Endothelial cell of umbilical vein (primary cell): ENCODE results near the gene GAS2L3. TPM values are rescaled to one million over a fixed set of nuclear protein-coding genes. Genes with fewer than 3 reads are reported as not detected.

Experiments used
- BruUV-seq: library from RNA; stranded (reverse); fragments of 400-500 nt; replicated peaks from 2 replicates; lab custom pipeline; 2021; lab: Mats Ljungman, UMichigan
- CTCF ChIA-PET: fragments of 300-600, 350-600 bp; sonication (Branson Sonifier 250); formaldehyde crosslinking; loops from one replicate; lab custom pipeline; 2021; ENCODE audit warnings: antibody characterized with exemption, inconsistent platforms; lab: Charles Lee
- POLR2A ChIA-PET: fragments of 300-600, 350-600 bp; sonication (Branson Sonifier 250); formaldehyde crosslinking; loops from one replicate; lab custom pipeline; 2021; ENCODE audit warnings: antibody characterized with exemption, inconsistent platforms; lab: Charles Lee
- DNase-seq: peaks from one replicate; pipeline ENCODE4 v3.0.0-alpha.2; 2011; ENCODE audit warnings: low read depth, low spot score
- FAIRE-seq: peaks from 2 replicates; lab custom pipeline; 2011; peaks lifted over from hg19 to GRCh38; lab: Jason Lieb, UNC
- H2AFZ ChIP-seq: 2 replicates; pipeline ENCODE4 v1.6.0; 2012; ENCODE audit warnings: low read depth, low read length, control low read depth, inconsistent platforms
- H3K27ac ChIP-seq: 2 replicates; pipeline ENCODE4 v1.5.1; 2011; ENCODE audit warnings: low read depth, mild to moderate bottlenecking, control low read depth, low read length, moderate library complexity; ENCODE audit not compliant: insufficient read depth
- H3K27me3 ChIP-seq, 2 experiments: 2 replicates each; pipeline versions ENCODE4 v1.6.0 to v1.6.1; 2011; ENCODE audit warnings: low read length in 2 of 2, mixed read lengths in 1 of 2; ENCODE audit not compliant: control insufficient read depth in 2 of 2, insufficient read depth in 2 of 2
- H3K36me3 ChIP-seq, 2 experiments: 2 replicates in 1 of 2; 3 replicates in 1 of 2; pipeline ENCODE4 v1.5.1; 2011; ENCODE audit warnings: low read length in 2 of 2, mild to moderate bottlenecking in 1 of 2, moderate library complexity in 1 of 2; ENCODE audit not compliant: control insufficient read depth in 2 of 2, insufficient read depth in 2 of 2; ENCODE audit errors: extremely low read depth in 1 of 2
- H3K4me1 ChIP-seq: 3 replicates; pipeline ENCODE4 v1.5.1; 2011; ENCODE audit warnings: mild to moderate bottlenecking, low read length; ENCODE audit not compliant: control insufficient read depth, insufficient read depth; ENCODE audit errors: extremely low read depth
- H3K4me2 ChIP-seq: 2 replicates; pipeline ENCODE4 v1.6.1; 2011; ENCODE audit warnings: low read length, control low read depth, mixed read lengths; ENCODE audit not compliant: insufficient read depth
- H3K4me3 ChIP-seq, 3 experiments: fragments of 200-600 bp in 1 of 3; sonication (generic), shearing (Covaris generic) in 1 of 3; replicated peaks in 1 of 3; 2 replicates each; pipeline ENCODE4 v1.5.1; 2011 to 2016; ENCODE audit warnings: control low read depth in 3 of 3, low read length in 3 of 3, mild to moderate bottlenecking in 2 of 3, inconsistent platforms in 1 of 3, low read depth in 1 of 3, moderate library complexity in 1 of 3; ENCODE audit not compliant: insufficient read depth in 1 of 3
- H3K79me2 ChIP-seq: 2 replicates; pipeline ENCODE4 v1.6.0; 2012; ENCODE audit warnings: low read length, inconsistent platforms; ENCODE audit not compliant: control insufficient read depth, insufficient read depth
- H3K9ac ChIP-seq: replicated peaks from 2 replicates; pipeline ENCODE3; 2011; ENCODE audit warnings: low read length, control low read depth; ENCODE audit not compliant: insufficient read depth; ENCODE audit errors: extremely low read depth
- H3K9me1 ChIP-seq: replicated peaks from 3 replicates; pipeline ENCODE4 v1.6.0; 2011; ENCODE audit warnings: mild to moderate bottlenecking, low read length; ENCODE audit not compliant: control insufficient read depth, insufficient read depth; ENCODE audit errors: extremely low read depth
- H3K9me3 ChIP-seq: replicated peaks from 2 replicates; pipeline ENCODE4 v1.5.1; 2012; ENCODE audit warnings: low read length, inconsistent platforms; ENCODE audit not compliant: control insufficient read depth, insufficient read depth
- H4K20me1 ChIP-seq: replicated peaks from 2 replicates; pipeline ENCODE3; 2011; ENCODE audit warnings: mild to moderate bottlenecking, low read length; ENCODE audit not compliant: control insufficient read depth, insufficient read depth; ENCODE audit errors: extremely low read depth
- CTCF ChIP-seq, 2 donors: IDR thresholded peaks; 1 replicate in 1 of 2; 2 replicates in 1 of 2; pipeline ENCODE4 v1.5.1; 2011; ENCODE audit warnings: low read length in 2 of 2, mild to moderate bottlenecking in 2 of 2, moderate library complexity in 2 of 2, control low read depth in 1 of 2, inconsistent platforms in 1 of 2, low read depth in 1 of 2; ENCODE audit not compliant: insufficient read depth in 1 of 2; ENCODE audit errors: extremely low read depth in 1 of 2
- EZH2 ChIP-seq: IDR thresholded peaks from 2 replicates; pipeline ENCODE4 v1.6.1; 2012; ENCODE audit warnings: borderline replicate concordance, low read depth, mild to moderate bottlenecking, moderate library complexity, low read length, inconsistent platforms; ENCODE audit not compliant: severe bottlenecking
- FOS ChIP-seq: IDR thresholded peaks from 2 replicates; pipeline ENCODE4 v1.6.1; 2011; ENCODE audit warnings: mild to moderate bottlenecking, low read length, moderate library complexity, borderline replicate concordance; ENCODE audit not compliant: insufficient read depth
- JUN ChIP-seq: IDR thresholded peaks from 2 replicates; pipeline ENCODE4 v1.6.1; 2011; ENCODE audit warnings: borderline replicate concordance, low read depth; ENCODE audit not compliant: insufficient read length, insufficient read depth
- MYC ChIP-seq: IDR thresholded peaks from one replicate; pipeline ENCODE4 v1.6.1; 2011; ENCODE audit warnings: mild to moderate bottlenecking, low read depth, low read length
- POLR2A ChIP-seq: IDR thresholded peaks from 2 replicates; pipeline ENCODE4 v1.6.1; 2012; ENCODE audit warnings: low read depth, mild to moderate bottlenecking, control low read depth, low read length
- POLR2AphosphoS5 ChIP-seq: IDR thresholded peaks from 2 replicates; pipeline ENCODE4 v1.6.1; 2012; ENCODE audit warnings: low read depth, mild to moderate bottlenecking, control low read depth, low read length, moderate library complexity; ENCODE audit not compliant: insufficient read depth
- dilution Hi-C: fragments of 300-500 bp; cut with MboI; formaldehyde crosslinking; loops from one replicate; pipeline ENCODE4 v1.15.0; 2019; ENCODE audit warnings: low sequenced_read_pairs; ENCODE audit not compliant: extremely low pct_ligation_motif_present
- intact Hi-C: fragments of 100-400 bp; cut with micrococcal nuclease; formaldehyde crosslinking; loops from one replicate; pipeline ENCODE4 v1.10.0; 2022
- polyA plus RNA-seq, 4 experiments: library from polyadenylated mRNA; depleted of rRNA in 3 of 4; stranded (reverse) in 3 of 4; unstranded in 1 of 4; fragments of >200 nt; gene quantifications; 2 replicates each; pipeline versions ENCODE4 v1.2.1 to v1.2.3, GENCODE V29; 2011 to 2012; ENCODE audit warnings: missing spikeins in 1 of 4
- total RNA-seq: library from RNA; stranded (reverse); gene quantifications from 2 replicates; pipeline ENCODE4 v1.2.3, GENCODE V29; 2021

Gene GAS2L3
- total and polyA plus RNA-seq, 2 donors (not counting 3 experiments of a cell fraction or from before 2014, with no cell fraction given), result 6.5 to 47.1 TPM

GRCh38 chr12:100564090-100564489, 9.4 kb upstream of the GAS2L3 start:
- intact Hi-C loops, result loop anchor here (1.0 to 2.0 kb wide), 3 partner anchors 9 to 421 kb away; partner anchors contain the start of genes BLTP3B, DEPDC4, GAS2L3 and SCYL2
- Histone ChIP-seq H3K4me1 (peaks cover 18% of the 10 kb centered on the region), H4K20me1 (no peaks in the 10 kb centered on the region), H3K4me2 (peak overlapping the region; percentile 72), H3K9me3 (no peaks in the 10 kb centered on the region), H3K9ac (peak overlapping the region; percentile 66), H3K4me3 (peak overlapping the region in 1 of 3 experiments; percentile 45), H3K27ac (peak overlapping the region; percentile 95), H3K79me2 (no peaks in the 10 kb centered on the region), H3K36me3 (no peaks in the 10 kb centered on the region), H3K27me3 (peaks cover 5 to 13% of the 10 kb centered on the region in 2 experiments), H3K9me1 (no peaks in the 10 kb centered on the region), H2AFZ (peak overlapping the region; percentile 45)
- DNase-seq (peak; percentile 91), FAIRE-seq (peak; percentile 92)
- ChIA-PET CTCF (interaction anchor here (0.9 to 1.8 kb wide), 4 partner anchors 9 to 29 kb away, joined by 3 to 8 read pairs (median 5); partner anchors contain the start of gene GAS2L3), POLR2A (no interaction called here)
- dilution Hi-C loops, result no loop called here
- no peak for TF ChIP-seq POLR2A
- TF ChIP-seq JUN, result peak; percentile 89
- TF ChIP-seq MYC, result no peak
- peak; percentile 82 for TF ChIP-seq POLR2AphosphoS5
- TF ChIP-seq FOS, result peak; percentile 46
- no peak for TF ChIP-seq EZH2
- no peak for TF ChIP-seq CTCF (IDR thresholded peaks at IDR 0.05; ENCODE audit: extremely low read depth in 1 of 2, insufficient read depth in 1 of 2, low read depth in 1 of 2, low read length in 2 of 2)
- no TSS peak for BruUV-seq
